Ishikawa (cell line): ENCODE results near the gene SERINC3.

Experiments
- CREB1 ChIP-seq: IDR thresholded peaks from 2 replicates; pipeline ENCODE4 v1.6.1; 2012; ENCODE audit warnings: low read depth
- EP300 ChIP-seq: IDR thresholded peaks from 2 replicates; pipeline ENCODE4 v1.6.1; 2012; ENCODE audit warnings: borderline replicate concordance
- FOXM1 ChIP-seq: IDR thresholded peaks from 2 replicates; pipeline ENCODE4 v1.6.1; 2012; ENCODE audit warnings: low read depth, borderline replicate concordance
- RAD21 ChIP-seq: IDR thresholded peaks from 2 replicates; pipeline ENCODE4 v1.6.1; 2012; ENCODE audit warnings: low read depth
- TAF1 ChIP-seq: IDR thresholded peaks from 2 replicates; pipeline ENCODE4 v1.6.1; 2012; ENCODE audit warnings: low read depth, mild to moderate bottlenecking
- TCF12 ChIP-seq: IDR thresholded peaks from 2 replicates; pipeline ENCODE4 v1.6.1; 2012; ENCODE audit warnings: low read depth
- TEAD4 ChIP-seq: IDR thresholded peaks from 2 replicates; pipeline ENCODE4 v1.6.1; 2012
- YY1 ChIP-seq: IDR thresholded peaks from 2 replicates; pipeline ENCODE4 v1.6.1; 2012; ENCODE audit warnings: low read depth
- ZBTB7A ChIP-seq: IDR thresholded peaks from 2 replicates; pipeline ENCODE4 v1.6.1; 2012; ENCODE audit warnings: low read depth
- TF ChIP-seq, protein P1 (sequence below): IDR thresholded peaks from 2 replicates; pipeline ENCODE4 v1.6.1; 2012; ENCODE audit warnings: low read depth, mild to moderate bottlenecking
- TF ChIP-seq, protein P2 (sequence below): IDR thresholded peaks from 2 replicates; pipeline ENCODE4 v1.6.1; 2012
- TF ChIP-seq, protein P3 (sequence below): IDR thresholded peaks from 2 replicates; pipeline ENCODE4 v1.6.1; 2012

DNA sequence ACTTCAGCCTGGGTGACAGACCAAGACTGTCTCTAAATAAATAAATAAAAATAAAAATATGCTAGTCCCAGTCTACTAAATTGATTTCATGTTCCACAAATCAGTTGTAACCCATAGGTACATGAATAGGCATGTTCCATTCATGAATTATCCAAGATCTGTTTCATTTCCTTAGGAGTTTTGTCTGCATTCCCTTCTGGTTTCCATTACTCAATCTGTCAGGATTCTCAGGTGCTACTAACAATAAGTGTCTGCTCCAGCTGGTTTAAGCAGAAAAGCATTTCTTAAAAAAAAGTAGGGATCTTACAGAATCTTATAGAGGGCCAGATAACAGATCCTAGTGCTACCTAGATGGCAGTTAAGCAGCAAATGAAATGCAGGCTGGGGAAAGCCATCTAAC lies 44.9 kb upstream of the SERINC3 start:
- no peak for TF ChIP-seq RAD21
- TF ChIP-seq TAF1, result no peak
- TF ChIP-seq EP300, result no peak
- TF ChIP-seq FOXM1, result no peak
- TF ChIP-seq, protein P1, sequence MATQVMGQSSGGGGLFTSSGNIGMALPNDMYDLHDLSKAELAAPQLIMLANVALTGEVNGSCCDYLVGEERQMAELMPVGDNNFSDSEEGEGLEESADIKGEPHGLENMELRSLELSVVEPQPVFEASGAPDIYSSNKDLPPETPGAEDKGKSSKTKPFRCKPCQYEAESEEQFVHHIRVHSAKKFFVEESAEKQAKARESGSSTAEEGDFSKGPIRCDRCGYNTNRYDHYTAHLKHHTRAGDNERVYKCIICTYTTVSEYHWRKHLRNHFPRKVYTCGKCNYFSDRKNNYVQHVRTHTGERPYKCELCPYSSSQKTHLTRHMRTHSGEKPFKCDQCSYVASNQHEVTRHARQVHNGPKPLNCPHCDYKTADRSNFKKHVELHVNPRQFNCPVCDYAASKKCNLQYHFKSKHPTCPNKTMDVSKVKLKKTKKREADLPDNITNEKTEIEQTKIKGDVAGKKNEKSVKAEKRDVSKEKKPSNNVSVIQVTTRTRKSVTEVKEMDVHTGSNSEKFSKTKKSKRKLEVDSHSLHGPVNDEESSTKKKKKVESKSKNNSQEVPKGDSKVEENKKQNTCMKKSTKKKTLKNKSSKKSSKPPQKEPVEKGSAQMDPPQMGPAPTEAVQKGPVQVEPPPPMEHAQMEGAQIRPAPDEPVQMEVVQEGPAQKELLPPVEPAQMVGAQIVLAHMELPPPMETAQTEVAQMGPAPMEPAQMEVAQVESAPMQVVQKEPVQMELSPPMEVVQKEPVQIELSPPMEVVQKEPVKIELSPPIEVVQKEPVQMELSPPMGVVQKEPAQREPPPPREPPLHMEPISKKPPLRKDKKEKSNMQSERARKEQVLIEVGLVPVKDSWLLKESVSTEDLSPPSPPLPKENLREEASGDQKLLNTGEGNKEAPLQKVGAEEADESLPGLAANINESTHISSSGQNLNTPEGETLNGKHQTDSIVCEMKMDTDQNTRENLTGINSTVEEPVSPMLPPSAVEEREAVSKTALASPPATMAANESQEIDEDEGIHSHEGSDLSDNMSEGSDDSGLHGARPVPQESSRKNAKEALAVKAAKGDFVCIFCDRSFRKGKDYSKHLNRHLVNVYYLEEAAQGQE, result no peak
- TF ChIP-seq ZBTB7A, result no peak
- no peak for TF ChIP-seq TEAD4
- TF ChIP-seq TCF12, result no peak
- TF ChIP-seq, protein P2, sequence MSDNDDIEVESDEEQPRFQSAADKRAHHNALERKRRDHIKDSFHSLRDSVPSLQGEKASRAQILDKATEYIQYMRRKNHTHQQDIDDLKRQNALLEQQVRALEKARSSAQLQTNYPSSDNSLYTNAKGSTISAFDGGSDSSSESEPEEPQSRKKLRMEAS, result no peak
- no peak for TF ChIP-seq YY1
- TF ChIP-seq CREB1, result no peak
- TF ChIP-seq, protein P3, sequence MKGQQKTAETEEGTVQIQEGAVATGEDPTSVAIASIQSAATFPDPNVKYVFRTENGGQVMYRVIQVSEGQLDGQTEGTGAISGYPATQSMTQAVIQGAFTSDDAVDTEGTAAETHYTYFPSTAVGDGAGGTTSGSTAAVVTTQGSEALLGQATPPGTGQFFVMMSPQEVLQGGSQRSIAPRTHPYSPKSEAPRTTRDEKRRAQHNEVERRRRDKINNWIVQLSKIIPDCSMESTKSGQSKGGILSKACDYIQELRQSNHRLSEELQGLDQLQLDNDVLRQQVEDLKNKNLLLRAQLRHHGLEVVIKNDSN, result no peak
